Measurements from ENCODE around the gene SLC12A6.

GRCh38 chr15:34314491-34315490, 22.8 kb downstream of the SLC12A6 start:
- TF ChIP-seq CTCF (IDR thresholded peaks at IDR 0.05 in 2 of 3, conservative IDR thresholded peaks at IDR 0.05 in 1 of 3; ENCODE audit: borderline replicate concordance in 1 of 3, insufficient read depth in 1 of 3, low read depth in 2 of 3, low read length in 2 of 3) (no peak), POLR2A (IDR thresholded peaks at IDR 0.05; ENCODE audit: borderline replicate concordance, extremely low read depth, insufficient read depth, insufficient read length) (no peak), CEBPB (IDR thresholded peaks at IDR 0.05; ENCODE audit: low read depth) (no peak), YY1 (IDR thresholded peaks at IDR 0.05; ENCODE audit: extremely low read depth, insufficient replicate concordance, low read depth, low read length) (no peak), ZNF274 (IDR thresholded peaks at IDR 0.05; ENCODE audit: low read depth, low read length) (no peak), JUND (IDR thresholded peaks at IDR 0.05) (no peak), RAD21 (IDR thresholded peaks at IDR 0.05; ENCODE audit: low read depth) (no peak), EZH2 (IDR thresholded peaks at IDR 0.05) (no peak), REST (IDR thresholded peaks at IDR 0.05; ENCODE audit: low read depth) (no peak)
